ENCODE data around the gene IL17B. TPM values are rescaled to one million over a fixed set of nuclear protein-coding genes. Genes with fewer than 3 reads are reported as not detected.

Gene IL17B
- total RNA-seq, 1 experiment from 2014 or later, result not detected

- Histone ChIP-seq H3K9me3 (ENCODE audit: insufficient read depth, low read depth) (no peaks in the 10 kb centered on the region), H3K9me2 (ENCODE audit: insufficient read depth) (no peaks in the 10 kb centered on the region), H3K4me2 (no peak overlapping the region), H3K27me3 (ENCODE audit: insufficient read depth, low read depth) (no peaks in the 10 kb centered on the region), H3K27ac (no peak overlapping the region), H3K4me1 (replicated peaks; ENCODE audit: insufficient read depth) (peaks cover 11% of the 10 kb centered on the region), H3K36me3 (ENCODE audit: low read depth) (no peaks in the 10 kb centered on the region), H3F3A (ENCODE audit: insufficient read depth, low read depth) (peaks cover 14% of the 10 kb centered on the region; the same call in 1 of the 2 replicates), H4K20me1 (ENCODE audit: insufficient read depth) (no peaks in the 10 kb centered on the region), H3K4me3 (no peak overlapping the region), H3K79me2 (ENCODE audit: low read depth) (no peaks in the 10 kb centered on the region), H2AFZ (no peak overlapping the region)
- intact Hi-C loops (cut with micrococcal nuclease; ENCODE audit: unreplicated experiment), result no loop called here
- TF ChIP-seq CTCF (conservative IDR thresholded peaks at IDR 0.05) (no peak), EZH2 (IDR thresholded peaks at IDR 0.05; ENCODE audit: low read depth) (no peak)
- BruUV-seq (replicated peaks), result no TSS peak
- POLR2A ChIA-PET (ENCODE audit: unreplicated experiment), result interaction anchor here (0.7 kb wide), 1 partner anchor 736 kb away, joined by 3 read pairs; no protein-coding TSS in a partner anchor
- CTCF ChIA-PET, result no interaction called here
- DNase-seq, result no peak
Measured at GRCh38 chr5:149406979-149407306, 27.9 kb upstream of the IL17B start.

GRCh38 chr5:149406203-149406978, 27.3 kb upstream of the IL17B start:
- H3K79me2 ChIP-seq (ENCODE audit: low read depth), result no peaks in the 10 kb centered on the region
- no peak for DNase-seq
- peaks cover 14% of the 10 kb centered on the region; the same call in 1 of the 2 replicates for H3F3A ChIP-seq (ENCODE audit: insufficient read depth, low read depth)
- no peak overlapping the region for H3K4me2 ChIP-seq
- BruUV-seq (replicated peaks), result no TSS peak
- TF ChIP-seq EZH2 (IDR thresholded peaks at IDR 0.05; ENCODE audit: low read depth), result no peak
- TF ChIP-seq CTCF (conservative IDR thresholded peaks at IDR 0.05), result no peak
- no peaks in the 10 kb centered on the region for H3K36me3 ChIP-seq (ENCODE audit: low read depth)
- H4K20me1 ChIP-seq (ENCODE audit: insufficient read depth), result no peaks in the 10 kb centered on the region
- ChIA-PET POLR2A (ENCODE audit: unreplicated experiment) (no interaction called here), CTCF (interaction anchor here (0.6 kb wide), 1 partner anchor 16 kb away, joined by 4 read pairs; no protein-coding TSS in a partner anchor)
- H3K4me3 ChIP-seq, result no peak overlapping the region
- H2AFZ ChIP-seq, result no peak overlapping the region
- H3K9me3 ChIP-seq (ENCODE audit: insufficient read depth, low read depth), result no peaks in the 10 kb centered on the region
- intact Hi-C loops (cut with micrococcal nuclease; ENCODE audit: unreplicated experiment), result no loop called here
- H3K27me3 ChIP-seq (ENCODE audit: insufficient read depth, low read depth), result no peaks in the 10 kb centered on the region
- no peaks in the 10 kb centered on the region for H3K9me2 ChIP-seq (ENCODE audit: insufficient read depth)
- H3K4me1 ChIP-seq (replicated peaks; ENCODE audit: insufficient read depth), result peaks cover 11% of the 10 kb centered on the region
- no peak overlapping the region for H3K27ac ChIP-seq

GRCh38 chr5:149405550-149406202, 26.6 kb upstream of the IL17B start:
- no TSS peak for BruUV-seq (replicated peaks)
- intact Hi-C loops (cut with micrococcal nuclease; ENCODE audit: unreplicated experiment), result no loop called here
- no peak for DNase-seq
- Histone ChIP-seq H4K20me1 (ENCODE audit: insufficient read depth) (no peaks in the 10 kb centered on the region), H3K9me3 (ENCODE audit: insufficient read depth, low read depth) (no peaks in the 10 kb centered on the region), H2AFZ (no peak overlapping the region), H3K27ac (no peak overlapping the region; the same call in 1 of the 2 replicates), H3K36me3 (ENCODE audit: low read depth) (no peaks in the 10 kb centered on the region), H3K4me2 (no peak overlapping the region), H3K4me3 (no peak overlapping the region), H3K4me1 (replicated peaks; ENCODE audit: insufficient read depth) (peaks cover 11% of the 10 kb centered on the region), H3F3A (ENCODE audit: insufficient read depth, low read depth) (peaks cover 14% of the 10 kb centered on the region; the same call in 1 of the 2 replicates), H3K79me2 (ENCODE audit: low read depth) (no peaks in the 10 kb centered on the region), H3K9me2 (ENCODE audit: insufficient read depth) (no peaks in the 10 kb centered on the region), H3K27me3 (ENCODE audit: insufficient read depth, low read depth) (no peaks in the 10 kb centered on the region)
- POLR2A ChIA-PET (ENCODE audit: unreplicated experiment), result no interaction called here
- TF ChIP-seq EZH2 (IDR thresholded peaks at IDR 0.05; ENCODE audit: low read depth) (no peak), CTCF (conservative IDR thresholded peaks at IDR 0.05) (no peak)
- CTCF ChIA-PET, result interaction anchor here (0.6 kb wide), 2 partner anchors 15 to 69 kb away, joined by 3 to 4 read pairs; no protein-coding TSS in a partner anchor
